Measurements from ENCODE around the gene SHISA2.

DNA sequence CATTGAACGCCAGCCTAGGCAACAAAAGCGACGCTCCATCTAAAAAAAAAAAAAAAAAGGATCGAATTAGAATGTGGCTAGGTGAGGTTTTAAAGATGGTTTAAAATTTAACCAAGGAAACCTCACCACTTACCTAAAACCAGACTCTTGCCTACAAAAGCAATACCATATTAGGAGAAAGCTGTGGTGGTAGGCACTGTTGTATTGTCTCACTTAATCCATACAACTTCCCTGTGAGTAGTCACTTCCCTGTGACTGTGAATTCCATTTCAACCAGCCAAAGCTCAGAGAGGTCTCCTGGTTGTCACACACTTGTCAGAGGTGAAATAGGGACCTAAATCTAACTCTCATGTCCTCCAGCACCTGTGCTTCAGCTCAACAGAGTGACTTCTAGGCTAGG is 15.4 kb downstream of the SHISA2 start:
- TF ChIP-seq CTCF (conservative IDR thresholded peaks at IDR 0.05 in 1 of 2, IDR thresholded peaks at IDR 0.05 in 1 of 2; ENCODE audit: low read depth in 1 of 2, low read length in 2 of 2) (no peak), EZH2 (IDR thresholded peaks at IDR 0.05; ENCODE audit: low read length, missing control alignments) (no peak)
